Measurements from ENCODE around the gene GIPC3. TPM values are rescaled to one million over a fixed set of nuclear protein-coding genes. Genes with fewer than 3 reads are reported as not detected.
A peak's percentile ranks its signal among the peaks of the same experiment; 100 is the strongest.

GIPC3 gene
- total RNA-seq, 4 donors from 2014 or later: 0.78 to 2.2 (median 0.97) TPM

- 27 to 33% methylated on average over 6 to 12 of the region's 16 CpGs for WGBS, 2 donors
- Histone ChIP-seq H3K27me3 (peaks cover 7% of the 10 kb centered on the region), H3K9me3 (no peaks in the 10 kb centered on the region), H3K36me3 (no peaks in the 10 kb centered on the region), H3K4me1 (peaks cover 4 to 21% of the 10 kb centered on the region in 2 donors), H3K27ac (no peak overlapping the region), H3K4me3 (replicated peaks in 1 of 3) (peak overlapping the region in 1 of 3 donors; percentile 28)
- no peak for DNase-seq
- intact Hi-C loops (cut with DNase I): no loop called here
- no peak for TF ChIP-seq POLR2A (IDR thresholded peaks at IDR 0.05)
- TF ChIP-seq, protein P1, sequence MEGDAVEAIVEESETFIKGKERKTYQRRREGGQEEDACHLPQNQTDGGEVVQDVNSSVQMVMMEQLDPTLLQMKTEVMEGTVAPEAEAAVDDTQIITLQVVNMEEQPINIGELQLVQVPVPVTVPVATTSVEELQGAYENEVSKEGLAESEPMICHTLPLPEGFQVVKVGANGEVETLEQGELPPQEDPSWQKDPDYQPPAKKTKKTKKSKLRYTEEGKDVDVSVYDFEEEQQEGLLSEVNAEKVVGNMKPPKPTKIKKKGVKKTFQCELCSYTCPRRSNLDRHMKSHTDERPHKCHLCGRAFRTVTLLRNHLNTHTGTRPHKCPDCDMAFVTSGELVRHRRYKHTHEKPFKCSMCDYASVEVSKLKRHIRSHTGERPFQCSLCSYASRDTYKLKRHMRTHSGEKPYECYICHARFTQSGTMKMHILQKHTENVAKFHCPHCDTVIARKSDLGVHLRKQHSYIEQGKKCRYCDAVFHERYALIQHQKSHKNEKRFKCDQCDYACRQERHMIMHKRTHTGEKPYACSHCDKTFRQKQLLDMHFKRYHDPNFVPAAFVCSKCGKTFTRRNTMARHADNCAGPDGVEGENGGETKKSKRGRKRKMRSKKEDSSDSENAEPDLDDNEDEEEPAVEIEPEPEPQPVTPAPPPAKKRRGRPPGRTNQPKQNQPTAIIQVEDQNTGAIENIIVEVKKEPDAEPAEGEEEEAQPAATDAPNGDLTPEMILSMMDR (IDR thresholded peaks at IDR 0.05): peak in 3 of 6 experiments; percentile 6 to 43 (median 13)
Measured at GRCh38 chr19:3586127-3586626, 899 bp downstream of the GIPC3 start.

DNA sequence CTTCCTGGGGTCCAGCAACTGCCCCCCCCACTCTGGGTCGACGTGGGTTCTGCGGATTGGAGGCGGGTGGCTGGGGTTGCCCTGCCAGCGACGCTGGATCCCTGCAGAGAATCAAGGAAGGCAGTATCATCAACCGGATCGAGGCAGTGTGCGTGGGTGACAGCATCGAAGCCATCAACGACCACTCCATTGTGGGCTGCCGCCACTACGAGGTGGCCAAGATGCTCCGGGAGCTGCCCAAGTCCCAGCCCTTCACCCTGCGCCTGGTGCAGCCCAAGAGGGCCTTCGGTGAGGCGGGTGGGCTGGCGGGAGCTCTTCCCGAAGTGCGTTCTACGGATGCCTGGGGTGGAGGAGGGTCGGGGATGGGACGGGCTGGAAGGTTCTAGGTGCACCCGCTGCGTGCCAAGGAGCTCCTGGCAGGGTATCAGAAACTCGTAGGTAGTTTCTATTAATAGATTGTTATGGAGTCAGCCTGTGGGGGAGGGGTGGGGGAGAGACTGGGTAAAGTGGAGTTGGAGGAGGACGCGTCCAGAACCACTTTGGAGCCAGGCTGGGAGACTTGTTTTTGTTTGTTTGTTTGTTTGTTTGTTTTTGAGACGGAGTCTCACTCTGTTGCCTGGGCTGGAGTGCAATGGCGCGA is 1.5 kb downstream of the GIPC3 start:
- Histone ChIP-seq H3K4me1 (peaks cover 4 to 21% of the 10 kb centered on the region in 2 donors), H3K27ac (no peak overlapping the region), H3K36me3 (no peaks in the 10 kb centered on the region), H3K27me3 (peaks cover 7% of the 10 kb centered on the region), H3K4me3 (replicated peaks in 1 of 3) (no peak overlapping the region), H3K9me3 (no peaks in the 10 kb centered on the region)
- 52 to 58% methylated on average over 11 to 20 of the region's 31 CpGs for WGBS, 2 donors
- TF ChIP-seq, protein P1 (IDR thresholded peaks at IDR 0.05): no peak
- TF ChIP-seq POLR2A (IDR thresholded peaks at IDR 0.05): no peak
- peak; percentile 84 to 86 for DNase-seq
- intact Hi-C loops (cut with DNase I): no loop called here

DNA sequence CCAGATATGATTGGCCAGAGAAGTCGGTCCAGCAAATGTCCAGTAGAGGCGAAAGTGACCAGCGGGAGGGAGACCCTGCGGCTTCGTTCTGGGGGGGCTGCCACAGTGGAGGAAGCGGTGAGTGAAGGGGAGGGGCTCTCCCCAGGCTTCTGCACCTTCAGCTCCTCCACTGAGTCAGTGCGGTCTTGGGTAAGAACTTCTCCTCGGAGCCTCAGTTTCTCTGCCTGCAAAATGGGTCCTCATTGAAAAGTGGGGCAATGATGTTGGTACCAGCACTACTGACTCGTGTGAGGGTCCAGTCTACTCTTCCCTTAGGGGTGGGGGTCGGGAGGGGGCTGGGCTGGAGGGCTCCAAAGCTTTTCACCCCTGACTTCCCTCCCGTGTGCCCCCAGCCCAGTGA is 4.2 kb downstream of the GIPC3 start:
- TF ChIP-seq, protein P1 (IDR thresholded peaks at IDR 0.05): no peak
- TF ChIP-seq POLR2A (IDR thresholded peaks at IDR 0.05): no peak
- no peaks in the 10 kb centered on the region for H3K36me3 ChIP-seq
- DNase-seq: no peak
- H3K4me3 ChIP-seq (replicated peaks in 1 of 3): no peak overlapping the region
- H3K27ac ChIP-seq: no peak overlapping the region
- intact Hi-C loops (cut with DNase I): no loop called here
- no peaks in the 10 kb centered on the region for H3K9me3 ChIP-seq
- peaks cover 4 to 21% of the 10 kb centered on the region in 2 donors for H3K4me1 ChIP-seq
- peaks cover 7% of the 10 kb centered on the region for H3K27me3 ChIP-seq
- WGBS, 2 donors: 81 to 87% methylated on average over 9 to 11 of the region's 11 CpGs

GRCh38 chr19:3589949-3590348 is 4.7 kb downstream of the GIPC3 start:
- TF ChIP-seq, protein P1 (IDR thresholded peaks at IDR 0.05): no peak
- TF ChIP-seq POLR2A (IDR thresholded peaks at IDR 0.05): no peak
- H3K4me3 ChIP-seq (replicated peaks in 1 of 3): no peak overlapping the region
- 93 to 95% methylated on average over 19 to 20 of the region's 22 CpGs for WGBS, 2 donors
- peaks cover 4 to 21% of the 10 kb centered on the region in 2 donors for H3K4me1 ChIP-seq
- DNase-seq: no peak
- no peaks in the 10 kb centered on the region for H3K36me3 ChIP-seq
- no peak overlapping the region for H3K27ac ChIP-seq
- H3K27me3 ChIP-seq: peaks cover 7% of the 10 kb centered on the region
- no peaks in the 10 kb centered on the region for H3K9me3 ChIP-seq
- intact Hi-C loops (cut with DNase I): no loop called here

GRCh38 chr19:3590991-3591659 is 5.8 kb downstream of the GIPC3 start:
- TF ChIP-seq, protein P1 (IDR thresholded peaks at IDR 0.05): no peak
- TF ChIP-seq POLR2A (IDR thresholded peaks at IDR 0.05): no peak
- Histone ChIP-seq H3K4me1 (peaks cover 4 to 11% of the 10 kb centered on the region in 2 donors), H3K36me3 (no peaks in the 10 kb centered on the region), H3K27me3 (peaks cover 1% of the 10 kb centered on the region), H3K27ac (no peak overlapping the region), H3K4me3 (replicated peaks in 1 of 3) (no peak overlapping the region), H3K9me3 (no peaks in the 10 kb centered on the region)
- no peak for DNase-seq
- 88 to 100% methylated on average over 4 to 8 of the region's 8 CpGs for WGBS, 2 donors
- intact Hi-C loops (cut with DNase I): no loop called here

Data from thyroid gland (tissue), 4 donors.